H9 (cell line): ENCODE results near the gene S100A3. TPM values are rescaled to one million over a fixed set of nuclear protein-coding genes. Genes with fewer than 3 reads are reported as not detected.
"Not testable (repeated sequence)": the region's sequence is repeated elsewhere in the genome, so short reads cannot be mapped to it uniquely, and the experiment has no call there.

Source experiments
- DNase-seq: peaks from one replicate; pipeline ENCODE4 v3.0.0-alpha.2; 2017
- H2AFZ ChIP-seq: one replicate; pipeline ENCODE4 v1.6.1; 2013; ENCODE audit warnings: mild to moderate bottlenecking, low read length, control low read depth, moderate library complexity
- H2AK5ac ChIP-seq: 2 replicates; pipeline ENCODE4 v1.6.1; 2013; ENCODE audit warnings: low read length, control low read depth, mixed read lengths; ENCODE audit not compliant: insufficient read length
- H2BK120ac ChIP-seq: one replicate; pipeline ENCODE4 v1.6.1; 2013; ENCODE audit warnings: low read depth, mild to moderate bottlenecking, low read length, control low read depth, inconsistent platforms; ENCODE audit not compliant: poor library complexity, severe bottlenecking
- H2BK12ac ChIP-seq: 2 replicates; pipeline ENCODE4 v1.6.1; 2013; ENCODE audit warnings: low read length, control low read depth, mixed read lengths, low read depth; ENCODE audit not compliant: insufficient read length
- H2BK15ac ChIP-seq: 2 replicates; pipeline ENCODE4 v1.6.1; 2013; ENCODE audit warnings: low read depth, low read length, control low read depth
- H2BK20ac ChIP-seq: one replicate; pipeline ENCODE4 v1.6.1; 2013; ENCODE audit warnings: low read depth, mild to moderate bottlenecking, low read length, control low read depth, inconsistent platforms; ENCODE audit not compliant: poor library complexity, severe bottlenecking
- H2BK5ac ChIP-seq: 2 replicates; pipeline ENCODE4 v1.6.1; 2013; ENCODE audit warnings: low read length, control low read depth, mixed read lengths; ENCODE audit not compliant: insufficient read length
- H3K14ac ChIP-seq: 2 replicates; pipeline ENCODE4 v1.6.1; 2013; ENCODE audit warnings: low read length, control low read depth; ENCODE audit not compliant: insufficient read depth
- H3K18ac ChIP-seq: 2 replicates; pipeline ENCODE4 v1.6.1; 2013; ENCODE audit warnings: low read depth, mild to moderate bottlenecking, mixed read lengths, low read length, control low read depth; ENCODE audit not compliant: insufficient read length
- H3K23ac ChIP-seq: 2 replicates; pipeline ENCODE4 v1.6.1; 2013; ENCODE audit warnings: low read length, control low read depth, mixed read lengths, low read depth; ENCODE audit not compliant: insufficient read length
- H3K23me2 ChIP-seq: 2 replicates; pipeline ENCODE4 v1.6.1; 2013; ENCODE audit warnings: low read depth, mild to moderate bottlenecking, mixed read lengths, low read length, control low read depth; ENCODE audit not compliant: insufficient read length, poor library complexity, severe bottlenecking
- H3K27ac ChIP-seq: 2 replicates; pipeline ENCODE4 v1.5.1; 2013; ENCODE audit warnings: low read length, control low read depth, mixed read lengths, low read depth; ENCODE audit not compliant: insufficient read length
- H3K27me3 ChIP-seq: 2 replicates; pipeline ENCODE4 v1.6.1; 2013; ENCODE audit warnings: low read length, control low read depth, inconsistent platforms; ENCODE audit not compliant: insufficient read depth
- H3K4ac ChIP-seq: 2 replicates; pipeline ENCODE4 v1.6.1; 2013; ENCODE audit warnings: low read depth, mild to moderate bottlenecking, control low read depth, inconsistent platforms, low read length, moderate library complexity
- H3K4me1 ChIP-seq: 2 replicates; pipeline ENCODE4 v1.6.1; 2013; ENCODE audit warnings: low read length, control low read depth, inconsistent platforms; ENCODE audit not compliant: insufficient read depth
- H3K4me2 ChIP-seq: 2 replicates; pipeline ENCODE4 v1.6.1; 2013; ENCODE audit warnings: low read length, control low read depth, mixed read lengths; ENCODE audit not compliant: insufficient read length, insufficient read depth
- H3K56ac ChIP-seq: 2 replicates; pipeline ENCODE4 v1.6.1; 2013; ENCODE audit warnings: low read depth, mild to moderate bottlenecking, mixed read lengths, low read length, control low read depth; ENCODE audit not compliant: insufficient read length
- H3K79me1 ChIP-seq: 2 replicates; pipeline ENCODE4 v1.6.1; 2013; ENCODE audit warnings: low read depth, mild to moderate bottlenecking, moderate library complexity, low read length, control low read depth, inconsistent platforms; ENCODE audit not compliant: insufficient read depth, poor library complexity, severe bottlenecking
- H3K79me2 ChIP-seq: 2 replicates; pipeline ENCODE4 v1.6.1; 2013; ENCODE audit warnings: low read length, control low read depth, inconsistent platforms; ENCODE audit not compliant: insufficient read depth
- H3K9ac ChIP-seq: 2 replicates; pipeline ENCODE4 v1.6.1; 2013; ENCODE audit warnings: low read length, control low read depth, mixed read lengths; ENCODE audit not compliant: insufficient read length; ENCODE audit errors: extremely low read depth
- H3K9me3 ChIP-seq: one replicate; pipeline ENCODE4 v1.6.1; 2013; ENCODE audit warnings: low read depth, low read length, inconsistent platforms; ENCODE audit not compliant: control insufficient read depth
- H3T11ph ChIP-seq: one replicate; pipeline ENCODE4 v1.6.1; 2013; ENCODE audit warnings: mild to moderate bottlenecking, low read length, control low read depth, inconsistent platforms
- H4K20me1 ChIP-seq: one replicate; pipeline ENCODE4 v1.6.1; 2013; ENCODE audit not compliant: control insufficient read depth, insufficient read length, insufficient read depth
- H4K5ac ChIP-seq: 2 replicates; pipeline ENCODE4 v1.6.1; 2013; ENCODE audit warnings: low read depth, mild to moderate bottlenecking, mixed read lengths, low read length, control low read depth; ENCODE audit not compliant: insufficient read length
- H4K8ac ChIP-seq: replicated peaks from 2 replicates; pipeline ENCODE4 v1.6.1; 2013; ENCODE audit warnings: low read length, control low read depth, mixed read lengths, low read depth; ENCODE audit not compliant: insufficient read length
- H4K91ac ChIP-seq: 2 replicates; pipeline ENCODE4 v1.6.1; 2013; ENCODE audit warnings: low read depth, mild to moderate bottlenecking, moderate library complexity, mixed read lengths, low read length, control low read depth; ENCODE audit not compliant: insufficient read length
- H3K27ac Mint-ChIP-seq, 3 experiments: 2 replicates in 2 of 3; 3 replicates in 1 of 3; pipeline ENCODE4 v1.8.0; 2020 to 2021; ENCODE audit warnings: mixed read lengths in 3 of 3, mild to moderate bottlenecking in 1 of 3, moderate library complexity in 1 of 3
- H3K27me3 Mint-ChIP-seq: 2 replicates; pipeline ENCODE4 v1.8.0; 2021; ENCODE audit warnings: low read depth, mild to moderate bottlenecking, moderate library complexity, mixed read lengths
- H3K36me3 Mint-ChIP-seq, 3 experiments: 2 replicates in 2 of 3; 3 replicates in 1 of 3; pipeline ENCODE4 v1.8.0; 2020 to 2021; ENCODE audit warnings: low read depth in 3 of 3, mixed read lengths in 3 of 3; ENCODE audit not compliant: insufficient read depth in 1 of 3
- H3K4me1 Mint-ChIP-seq, 2 experiments: 2 replicates each; pipeline ENCODE4 v1.8.0; 2020; ENCODE audit warnings: mixed read lengths in 2 of 2
- H3K4me3 Mint-ChIP-seq, 2 experiments: 2 replicates in 1 of 2; 3 replicates in 1 of 2; pipeline ENCODE4 v1.8.0; 2020 to 2021; ENCODE audit warnings: mild to moderate bottlenecking in 2 of 2, mixed read lengths in 2 of 2, moderate library complexity in 1 of 2
- H3K9me3 Mint-ChIP-seq, 2 experiments: 2 replicates in 1 of 2; 3 replicates in 1 of 2; pipeline ENCODE4 v1.8.0; 2020; ENCODE audit warnings: mild to moderate bottlenecking in 2 of 2, mixed read lengths in 2 of 2, moderate library complexity in 1 of 2
- WGBS: extraction: QIAGEN DNeasy Blood & Tissue Kit; methylation state at CpG from one replicate; pipeline ENCODE4 v1.1.7; 2013; ENCODE audit warnings: missing lambda C conversion rate, low lambda C conversion rate, mixed read lengths; ENCODE audit not compliant: insufficient read length; ENCODE audit errors: extremely low coverage; 5-methylcytosine and 5-hydroxymethylcytosine counted together
- total RNA-seq: library from RNA; stranded (reverse); gene quantifications from 2 replicates; pipeline ENCODE4 v1.2.1, GENCODE V29; 2021

S100A3 gene
- total RNA-seq, 1 experiment from 2014 or later: not detected

DNA sequence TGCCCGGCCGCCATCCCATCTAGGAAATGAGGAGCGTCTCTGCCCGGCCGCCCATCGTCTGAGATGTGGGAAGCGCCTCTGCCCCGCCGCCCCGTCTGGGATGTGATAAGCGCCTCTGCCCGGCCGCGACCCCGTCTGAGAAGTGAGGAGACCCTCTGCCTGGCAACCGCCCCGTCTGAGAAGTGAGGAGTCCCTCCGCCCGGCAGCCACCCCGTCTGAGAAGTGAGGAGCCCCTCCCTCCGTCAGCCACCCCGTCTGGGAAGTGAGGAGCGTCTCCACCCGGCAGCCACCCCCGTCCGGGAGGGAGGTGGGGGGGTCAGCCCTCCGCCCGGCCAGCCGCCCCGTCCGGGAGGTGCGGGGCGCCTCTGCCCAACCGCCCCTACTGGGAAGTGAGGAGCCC, 33.8 kb upstream of the S100A3 start:
- WGBS: no CpG with 5 or more reads among the region's 34 CpGs
- not testable (repeated sequence) for H3K56ac ChIP-seq, H3K9me3 ChIP-seq, H3K27ac Mint-ChIP-seq, H3K27ac ChIP-seq, H4K5ac ChIP-seq, H3K4ac ChIP-seq, H3K4me2 ChIP-seq, H2AFZ ChIP-seq, H2BK20ac ChIP-seq, H3K4me1 ChIP-seq, H3K36me3 Mint-ChIP-seq, H3K27me3 ChIP-seq, H2BK5ac ChIP-seq, DNase-seq, H3K18ac ChIP-seq, H3K79me2 ChIP-seq, H3K27me3 Mint-ChIP-seq, H3K14ac ChIP-seq, H3T11ph ChIP-seq, H4K91ac ChIP-seq, H4K20me1 ChIP-seq, H2BK12ac ChIP-seq, H3K79me1 ChIP-seq, H3K9ac ChIP-seq, H3K23me2 ChIP-seq, H2AK5ac ChIP-seq, H3K4me3 Mint-ChIP-seq, H3K9me3 Mint-ChIP-seq, H2BK15ac ChIP-seq, H2BK120ac ChIP-seq, H4K8ac ChIP-seq, H3K23ac ChIP-seq
- peaks cover 19 to 27% of the 10 kb centered on the region in 2 experiments for H3K4me1 Mint-ChIP-seq
